H1 (cell line): ENCODE results near the gene NFKB1. TPM values are rescaled to one million over a fixed set of nuclear protein-coding genes. Genes with fewer than 3 reads are reported as not detected.

Source experiments
- CTCF ChIA-PET: fragments of 300-600 bp; sonication (Branson Sonifier 250); formaldehyde crosslinking; loops from one replicate; lab custom pipeline; 2021; ENCODE audit not compliant: partially characterized antibody; lab: Charles Lee
- POLR2A ChIA-PET: fragments of 300-600 bp; sonication (Branson Sonifier 250); formaldehyde crosslinking; loops from one replicate; lab custom pipeline; 2021; ENCODE audit warnings: inconsistent platforms; ENCODE audit not compliant: partially characterized antibody; lab: Charles Lee
- DNase-seq, 2 experiments: peaks; one replicate each; pipeline versions ENCODE4 v3.0.0 to v3.0.0-alpha.2; 2010 to 2022; ENCODE audit warnings: low spot score in 2 of 2, low read depth in 1 of 2, mixed read lengths in 1 of 2
- FAIRE-seq: peaks from 2 replicates; lab custom pipeline; 2011; peaks lifted over from hg19 to GRCh38; lab: Jason Lieb, UNC
- H2AFZ ChIP-seq: 2 replicates; pipeline ENCODE4 v1.8.1; 2012; ENCODE audit warnings: low read length, inconsistent platforms
- H2AK5ac ChIP-seq: 2 replicates; pipeline ENCODE4 v1.6.1; 2013; ENCODE audit warnings: low read depth, low read length
- H2BK120ac ChIP-seq: replicated peaks from 2 replicates; pipeline ENCODE3; 2013; ENCODE audit warnings: low read depth, low read length, inconsistent platforms
- H2BK12ac ChIP-seq: 2 replicates; pipeline ENCODE4 v1.6.1; 2013; ENCODE audit warnings: low read depth, low read length
- H2BK15ac ChIP-seq: 2 replicates; pipeline ENCODE4 v1.6.1; 2013; ENCODE audit warnings: low read length
- H2BK20ac ChIP-seq: 2 replicates; pipeline ENCODE4 v1.6.1; 2013; ENCODE audit warnings: low read length
- H2BK5ac ChIP-seq: 2 replicates; pipeline ENCODE4 v1.6.1; 2013; ENCODE audit warnings: low read depth, low read length
- H3K14ac ChIP-seq: 2 replicates; pipeline ENCODE4 v1.6.1; 2013; ENCODE audit warnings: inconsistent platforms; ENCODE audit not compliant: insufficient read length
- H3K18ac ChIP-seq: 2 replicates; pipeline ENCODE4 v1.6.1; 2013; ENCODE audit warnings: low read length; ENCODE audit errors: extremely low read depth
- H3K23ac ChIP-seq: 2 replicates; pipeline ENCODE4 v1.6.1; 2013; ENCODE audit warnings: inconsistent platforms; ENCODE audit not compliant: insufficient read length
- H3K23me2 ChIP-seq: 2 replicates; pipeline ENCODE4 v1.6.1; 2013; ENCODE audit warnings: low read depth, low read length
- H3K27ac ChIP-seq: 2 replicates; pipeline ENCODE4 v1.6.1; 2011; ENCODE audit warnings: low read depth, low read length, inconsistent platforms
- H3K27me3 ChIP-seq, 4 experiments: replicated peaks in 1 of 4; 1 replicate in 1 of 4; 2 replicates in 3 of 4; pipeline versions ENCODE4 v1.6.1 to v1.8.1; 2011 to 2013; ENCODE audit warnings: low read length in 3 of 4, mild to moderate bottlenecking in 3 of 4, inconsistent platforms in 2 of 4, mixed read lengths in 2 of 4, moderate library complexity in 1 of 4; ENCODE audit not compliant: control insufficient read depth in 3 of 4, insufficient read depth in 3 of 4; ENCODE audit errors: extremely low read depth in 1 of 4
- H3K36me3 ChIP-seq, 4 experiments: 2 replicates each; pipeline versions ENCODE4 v1.6.1 to v1.8.1; 2011 to 2013; ENCODE audit warnings: mild to moderate bottlenecking in 4 of 4, low read length in 3 of 4, moderate library complexity in 2 of 4, control low read depth in 1 of 4, inconsistent platforms in 1 of 4; ENCODE audit not compliant: insufficient read depth in 4 of 4, control insufficient read depth in 2 of 4
- H3K4ac ChIP-seq: replicated peaks from 2 replicates; pipeline ENCODE3; 2013; ENCODE audit warnings: low read length, low read depth, mixed read lengths, inconsistent platforms; ENCODE audit not compliant: insufficient read length
- H3K4me1 ChIP-seq, 4 experiments: replicated peaks in 1 of 4; 1 replicate in 1 of 4; 2 replicates in 3 of 4; pipeline versions ENCODE4 v1.6.1 to v1.8.1; 2011 to 2013; ENCODE audit warnings: low read length in 3 of 4, inconsistent platforms in 2 of 4, mixed read lengths in 1 of 4; ENCODE audit not compliant: insufficient read depth in 4 of 4, control insufficient read depth in 3 of 4
- H3K4me2 ChIP-seq, 2 experiments: 2 replicates each; pipeline versions ENCODE4 v1.6.1 to v1.8.1; 2011 to 2013; ENCODE audit warnings: low read depth in 2 of 2, low read length in 2 of 2, control low read depth in 1 of 2, inconsistent platforms in 1 of 2, mild to moderate bottlenecking in 1 of 2; ENCODE audit not compliant: insufficient read depth in 1 of 2
- H3K4me3 ChIP-seq, 4 experiments: fragments of 200-600, 300-600 bp in 1 of 4; sonication (generic), shearing (Covaris generic), sonication (Bioruptor Twin) in 1 of 4; 2 replicates each; pipeline versions ENCODE4 v1.5.1 to v1.8.1; 2011 to 2016; ENCODE audit warnings: low read length in 4 of 4, low read depth in 3 of 4, control low read depth in 2 of 4, inconsistent platforms in 2 of 4, mild to moderate bottlenecking in 2 of 4, mixed read lengths in 1 of 4, moderate library complexity in 1 of 4; ENCODE audit not compliant: insufficient read depth in 2 of 4; ENCODE audit errors: extremely low read depth in 1 of 4
- H3K56ac ChIP-seq: replicated peaks from 2 replicates; pipeline ENCODE3; 2013; ENCODE audit warnings: low read depth, mild to moderate bottlenecking, mixed read lengths, low read length, inconsistent platforms; ENCODE audit not compliant: insufficient read length
- H3K79me1 ChIP-seq: 2 replicates; pipeline ENCODE4 v1.6.1; 2013; ENCODE audit warnings: low read depth, low read length, control low read depth
- H3K79me2 ChIP-seq, 2 experiments: 2 replicates each; pipeline versions ENCODE4 v1.6.1 to v1.8.1; 2012 to 2013; ENCODE audit warnings: low read length in 2 of 2, mild to moderate bottlenecking in 2 of 2, inconsistent platforms in 1 of 2; ENCODE audit not compliant: insufficient read depth in 2 of 2, control insufficient read depth in 1 of 2
- H3K9ac ChIP-seq, 4 experiments: replicated peaks in 1 of 4; 1 replicate in 1 of 4; 2 replicates in 3 of 4; pipeline versions ENCODE4 v1.6.1 to v1.8.1; 2011 to 2013; ENCODE audit warnings: low read depth in 3 of 4, low read length in 3 of 4, control low read depth in 2 of 4, mild to moderate bottlenecking in 2 of 4, moderate library complexity in 2 of 4, inconsistent platforms in 1 of 4; ENCODE audit errors: extremely low read depth in 1 of 4
- H3K9me3 ChIP-seq, 2 experiments: 2 replicates each; pipeline versions ENCODE4 v1.6.1 to v1.8.1; 2012 to 2013; ENCODE audit warnings: mild to moderate bottlenecking in 2 of 2, moderate library complexity in 2 of 2, control low read depth in 1 of 2, inconsistent platforms in 1 of 2, low read depth in 1 of 2, low read length in 1 of 2, mixed read lengths in 1 of 2; ENCODE audit not compliant: insufficient read depth in 2 of 2
- H4K20me1 ChIP-seq, 2 experiments: replicated peaks in 1 of 2; 2 replicates each; pipeline versions ENCODE3 to v1.8.1; 2011 to 2013; ENCODE audit warnings: inconsistent platforms in 2 of 2, low read length in 2 of 2, mild to moderate bottlenecking in 1 of 2; ENCODE audit not compliant: insufficient read depth in 2 of 2, control insufficient read depth in 1 of 2
- H4K5ac ChIP-seq: 2 replicates; pipeline ENCODE4 v1.6.1; 2013; ENCODE audit warnings: low read length, low read depth, mixed read lengths, inconsistent platforms; ENCODE audit not compliant: insufficient read length
- H4K8ac ChIP-seq: 2 replicates; pipeline ENCODE4 v1.8.0; 2013; ENCODE audit warnings: mild to moderate bottlenecking, moderate library complexity, low read length, inconsistent platforms; ENCODE audit not compliant: insufficient read depth; ENCODE audit errors: extremely low read depth
- H4K91ac ChIP-seq: replicated peaks from 2 replicates; pipeline ENCODE3; 2013; ENCODE audit warnings: low read length, mixed read lengths, inconsistent platforms; ENCODE audit not compliant: insufficient read length
- BACH1 ChIP-seq: IDR thresholded peaks from 2 replicates; pipeline ENCODE4 v1.6.1; 2012; ENCODE audit warnings: low read length, improper control_type of control experiment
- BCL11A ChIP-seq, 2 experiments: IDR thresholded peaks; one replicate each; pipeline ENCODE4 v1.6.1; 2011; ENCODE audit warnings: low read depth in 2 of 2, low read length in 2 of 2, mild to moderate bottlenecking in 2 of 2
- E2F6 ChIP-seq: IDR thresholded peaks from 2 replicates; pipeline ENCODE4 v1.6.1; 2012; ENCODE audit warnings: inconsistent platforms
- EZH2 ChIP-seq: fragments of 200-600 bp; sonication (generic); IDR thresholded peaks from 2 replicates; pipeline ENCODE4 v1.7.1; 2012; ENCODE audit warnings: low read depth, mild to moderate bottlenecking, moderate library complexity, low read length, inconsistent platforms; ENCODE audit not compliant: severe bottlenecking
- JUN ChIP-seq: IDR thresholded peaks from 2 replicates; pipeline ENCODE4 v1.6.1; 2011; ENCODE audit warnings: low read depth, mild to moderate bottlenecking, improper control_type of control experiment, low read length
- JUND ChIP-seq: IDR thresholded peaks from 2 replicates; pipeline ENCODE4 v1.6.1; 2011; ENCODE audit warnings: mild to moderate bottlenecking, improper control_type of control experiment, low read length
- MAFK ChIP-seq: IDR thresholded peaks from 2 replicates; pipeline ENCODE4 v1.6.1; 2012; ENCODE audit warnings: low read depth, mild to moderate bottlenecking, improper control_type of control experiment, low read length
- RXRA ChIP-seq: IDR thresholded peaks from 2 replicates; pipeline ENCODE4 v1.6.1; 2011; ENCODE audit warnings: low read depth, mild to moderate bottlenecking, low read length, moderate library complexity; ENCODE audit not compliant: insufficient read depth
- YY1 ChIP-seq: IDR thresholded peaks from 2 replicates; pipeline ENCODE4 v1.6.1; 2011; ENCODE audit warnings: low read depth, mild to moderate bottlenecking, low read length
- WGBS, 2 experiments: shearing (Covaris generic) in 1 of 2; methylation state at CpG; one replicate each; pipeline versions ENCODE4 v1.1.6 to v1.1.7; 2013 to 2015; ENCODE audit warnings: low lambda C conversion rate in 2 of 2, mixed read lengths in 2 of 2, inconsistent platforms in 1 of 2, low coverage in 1 of 2, missing lambda C conversion rate in 1 of 2; ENCODE audit not compliant: insufficient replicate concordance in 2 of 2, insufficient coverage in 1 of 2, insufficient read length in 1 of 2; ENCODE audit errors: extremely low coverage in 1 of 2, missing lambda C conversion rate in 1 of 2; 5-methylcytosine and 5-hydroxymethylcytosine counted together
- polyA plus RNA-seq, 7 experiments: library from polyadenylated mRNA; depleted of rRNA in 3 of 7; stranded (reverse) in 5 of 7; unstranded in 2 of 7; fragments of >200 nt in 5 of 7; fragments of 200-250 nt in 2 of 7; gene quantifications; 1 replicate in 5 of 7; 2 replicates in 1 of 7; 4 replicates in 1 of 7; pipeline versions ENCODE4 v1.2.1 to v1.2.3, GENCODE V29; 2011 to 2013; ENCODE audit warnings: missing spikeins in 2 of 7, mixed read lengths in 2 of 7
- total RNA-seq: library from RNA; stranded (reverse); fragmentation: NEBNext Ultra II Directional; extraction: Animal tissue kit (Norgen Biotek cat#: 25700); gene quantifications from 2 replicates; pipeline ENCODE4 v1.2.1, GENCODE V29; 2021
- TF ChIP-seq, protein P1 (sequence below): IDR thresholded peaks from 2 replicates; pipeline ENCODE4 v1.6.1; 2012; ENCODE audit warnings: inconsistent platforms

The NFKB1 gene
- total and polyA plus RNA-seq, 2 of the 8 experiments (the other 6 are each of a cell fraction or from before 2014, with no cell fraction given): 2.9 to 6.8 TPM

GRCh38 chr4:102610476-102610875 lies 109.3 kb downstream of the NFKB1 start:
- no peak for FAIRE-seq
- CTCF ChIA-PET: interaction anchor here (0.6 to 2.8 kb wide), 6 partner anchors 10 to 443 kb away, joined by 3 to 10 read pairs (median 4); no protein-coding TSS in a partner anchor
- 89% methylated on average over 3 of the region's 3 CpGs; no CpG with 5 or more reads in 1 of the 2 experiments for WGBS, 2 experiments

More at GRCh38 chr4:102610476-102610875, 109.3 kb downstream of the NFKB1 start:
- Histone ChIP-seq H4K8ac (no peak overlapping the region), H2BK120ac (no peak overlapping the region), H3K14ac (no peak overlapping the region), H3K9ac (no peak overlapping the region), H2BK12ac (no peak overlapping the region), H4K20me1 (no peaks in the 10 kb centered on the region), H2AFZ (no peak overlapping the region), H4K91ac (no peak overlapping the region), H3K23me2 (no peaks in the 10 kb centered on the region), H2BK5ac (no peak overlapping the region)
- no peak for DNase-seq
- TF ChIP-seq E2F6 (no peak), MAFK (no peak), BACH1 (no peak), YY1 (no peak), JUND (no peak), JUN (no peak), BCL11A (IDR thresholded peaks at IDR 0.05; ENCODE audit: low read depth in 2 of 2, low read length in 2 of 2) (no peak), RXRA (no peak), EZH2 (no peak)
- TF ChIP-seq, protein P1, sequence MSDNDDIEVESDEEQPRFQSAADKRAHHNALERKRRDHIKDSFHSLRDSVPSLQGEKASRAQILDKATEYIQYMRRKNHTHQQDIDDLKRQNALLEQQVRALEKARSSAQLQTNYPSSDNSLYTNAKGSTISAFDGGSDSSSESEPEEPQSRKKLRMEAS: no peak
- TF ChIP-seq, all 59 proteins: peak for 0
- no peaks in the 10 kb centered on the region for H3K79me1 ChIP-seq
- H3K27ac ChIP-seq: no peak overlapping the region
- H2BK20ac ChIP-seq: no peak overlapping the region
- H3K18ac ChIP-seq: no peak overlapping the region
- peaks cover 0 to 3% (median 0%) of the 10 kb centered on the region in 4 experiments; a peak in 2 of 7 replicates for H3K4me1 ChIP-seq
- no peaks in the 10 kb centered on the region for H3K79me2 ChIP-seq
- H3K27me3 ChIP-seq: no peaks in the 10 kb centered on the region
- H3K4ac ChIP-seq: no peak overlapping the region
- no peak overlapping the region for H2AK5ac ChIP-seq
- H3K36me3 ChIP-seq: no peaks in the 10 kb centered on the region
- H3K4me2 ChIP-seq: no peak overlapping the region
- H4K5ac ChIP-seq: no peak overlapping the region
- no peak overlapping the region for H3K4me3 ChIP-seq
- H3K9me3 ChIP-seq: no peaks in the 10 kb centered on the region
- POLR2A ChIA-PET: no interaction called here
- H2BK15ac ChIP-seq: no peak overlapping the region
- no peak overlapping the region for H3K23ac ChIP-seq
- H3K56ac ChIP-seq: no peak overlapping the region
